NCI-H2081 (cell line): ENCODE results near the gene PRKAR1B.

Experiments used
- DNase-seq, 2 experiments: peaks; one replicate each; lab custom pipeline; 2025; lab: John Stamatoyannopoulos, UW

Gene PRKAR1B

GRCh38 chr7:521221-522070 is 205.6 kb downstream of the PRKAR1B start:
- DNase-seq = no peak

GRCh38 chr7:520503-521161 is 206.4 kb downstream of the PRKAR1B start:
- DNase-seq = no peak

- DNase-seq = peak; percentile 15 to 50
These were observed 207.3 kb downstream of the PRKAR1B start, which contains the start of gene PDGFA for GRCh38 chr7:519484-520390. Gene PDGFA (minus strand): TSS chr7:519846. CDS start chr7:519001, 845 bp downstream.

GRCh38 chr7:518630-519483 is 208.2 kb downstream of the PRKAR1B start:
- peak; percentile 26 to 32 for DNase-seq

GRCh38 chr7:517774-518629 is 209.1 kb downstream of the PRKAR1B start:
- no peak for DNase-seq

GRCh38 chr7:516606-517456 is 210.2 kb downstream of the PRKAR1B start:
- no peak for DNase-seq

GRCh38 chr7:516216-516605 is 210.9 kb downstream of the PRKAR1B start:
- DNase-seq = no peak

GRCh38 chr7:515628-516027 is 211.5 kb downstream of the PRKAR1B start:
- no peak for DNase-seq

- DNase-seq = peak in 1 of 2 experiments; percentile 59
These were observed 212.2 kb downstream of the PRKAR1B start for GRCh38 chr7:514651-515598.

- DNase-seq = no peak
These were observed 212.8 kb downstream of the PRKAR1B start for GRCh38 chr7:514242-514641.

- no peak for DNase-seq
These were observed 213.4 kb downstream of the PRKAR1B start for GRCh38 chr7:513521-514166.

GRCh38 chr7:512541-513311 is 214.4 kb downstream of the PRKAR1B start:
- peak in 1 of 2 experiments; percentile 34 for DNase-seq

- no peak for DNase-seq
These were observed 215.0 kb downstream of the PRKAR1B start for GRCh38 chr7:512146-512510.

GRCh38 chr7:511476-512145 is 215.5 kb downstream of the PRKAR1B start:
- DNase-seq = no peak

- no peak for DNase-seq
These were observed 216.2 kb downstream of the PRKAR1B start for GRCh38 chr7:510782-511281.

- no peak for DNase-seq
These were observed 217.0 kb downstream of the PRKAR1B start for GRCh38 chr7:510131-510481.
